Measurements from ENCODE around the gene UBE2E2.
"Not testable (repeated sequence)": the region's sequence is repeated elsewhere in the genome, so short reads cannot be mapped to it uniquely, and the experiment has no call there.

Gene UBE2E2

GRCh38 chr3:23611737-23612295 lies 408.7 kb downstream of the UBE2E2 start:
- DNase-seq: no peak

GRCh38 chr3:23612296-23612891 lies 409.3 kb downstream of the UBE2E2 start:
- Mint-ChIP-seq H3K4me1 (ENCODE audit: low read depth in 2 of 2) (peaks cover 0 to 6% of the 10 kb centered on the region in 2 donors), H3K36me3 (ENCODE audit: insufficient read depth) (no peaks in the 10 kb centered on the region), H3K27me3 (peaks cover 6 to 8% of the 10 kb centered on the region in 2 donors), H3K27ac (no peak overlapping the region), H3K9me3 (no peaks in the 10 kb centered on the region), H3K4me3 (no peak overlapping the region)
- ATAC-seq (replicated peaks) (no peak), DNase-seq (no peak)

More at GRCh38 chr3:23611737-23612295, 408.7 kb downstream of the UBE2E2 start:
- no peak for ATAC-seq (replicated peaks)
- no peak overlapping the region for H3K27ac Mint-ChIP-seq
- peaks cover 6 to 8% of the 10 kb centered on the region in 2 donors for H3K27me3 Mint-ChIP-seq
- no peak overlapping the region for H3K4me3 Mint-ChIP-seq
- H3K36me3 Mint-ChIP-seq (ENCODE audit: insufficient read depth): no peaks in the 10 kb centered on the region
- H3K9me3 Mint-ChIP-seq: no peaks in the 10 kb centered on the region
- peaks cover 0 to 3% of the 10 kb centered on the region in 2 donors for H3K4me1 Mint-ChIP-seq (ENCODE audit: low read depth in 2 of 2)

DNA sequence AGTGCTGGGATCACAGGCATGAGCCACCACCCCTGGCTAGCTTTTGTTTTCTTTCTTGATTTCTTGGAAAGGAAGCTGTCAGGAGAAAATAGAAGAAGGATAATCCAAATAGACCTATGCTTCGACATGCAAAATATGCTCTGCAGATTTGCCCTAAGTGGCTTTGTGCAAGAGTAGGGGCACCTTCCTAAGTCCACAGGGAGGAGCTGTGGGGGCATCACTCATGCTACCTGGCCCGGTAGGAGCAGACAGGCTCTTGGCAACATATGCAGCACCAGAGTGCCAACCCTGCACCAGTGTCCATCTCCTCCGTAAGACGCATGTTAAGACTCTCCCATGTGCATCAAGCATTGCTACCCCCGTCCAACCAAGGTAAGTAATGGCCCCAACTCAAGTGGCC lies 411.9 kb downstream of the UBE2E2 start:
- H3K27me3 Mint-ChIP-seq: peaks cover 0 to 17% of the 10 kb centered on the region in 2 donors
- no peak overlapping the region for H3K4me3 Mint-ChIP-seq
- DNase-seq (no peak), ATAC-seq (replicated peaks) (no peak)
- H3K36me3 Mint-ChIP-seq (ENCODE audit: insufficient read depth): peaks cover 2% of the 10 kb centered on the region
- H3K27ac Mint-ChIP-seq: no peak overlapping the region
- peaks cover 0 to 3% of the 10 kb centered on the region in 2 donors for H3K9me3 Mint-ChIP-seq
- H3K4me1 Mint-ChIP-seq (ENCODE audit: low read depth in 2 of 2): peaks cover 0 to 6% of the 10 kb centered on the region in 2 donors

GRCh38 chr3:23618475-23618874 lies 415.3 kb downstream of the UBE2E2 start:
- H3K4me1 Mint-ChIP-seq (ENCODE audit: low read depth in 2 of 2); H3K27ac Mint-ChIP-seq; ATAC-seq (replicated peaks); H3K4me3 Mint-ChIP-seq; H3K36me3 Mint-ChIP-seq (ENCODE audit: insufficient read depth); H3K9me3 Mint-ChIP-seq; DNase-seq: not testable (repeated sequence)
- H3K27me3 Mint-ChIP-seq: peaks cover 8 to 28% of the 10 kb centered on the region in 2 donors

DNA sequence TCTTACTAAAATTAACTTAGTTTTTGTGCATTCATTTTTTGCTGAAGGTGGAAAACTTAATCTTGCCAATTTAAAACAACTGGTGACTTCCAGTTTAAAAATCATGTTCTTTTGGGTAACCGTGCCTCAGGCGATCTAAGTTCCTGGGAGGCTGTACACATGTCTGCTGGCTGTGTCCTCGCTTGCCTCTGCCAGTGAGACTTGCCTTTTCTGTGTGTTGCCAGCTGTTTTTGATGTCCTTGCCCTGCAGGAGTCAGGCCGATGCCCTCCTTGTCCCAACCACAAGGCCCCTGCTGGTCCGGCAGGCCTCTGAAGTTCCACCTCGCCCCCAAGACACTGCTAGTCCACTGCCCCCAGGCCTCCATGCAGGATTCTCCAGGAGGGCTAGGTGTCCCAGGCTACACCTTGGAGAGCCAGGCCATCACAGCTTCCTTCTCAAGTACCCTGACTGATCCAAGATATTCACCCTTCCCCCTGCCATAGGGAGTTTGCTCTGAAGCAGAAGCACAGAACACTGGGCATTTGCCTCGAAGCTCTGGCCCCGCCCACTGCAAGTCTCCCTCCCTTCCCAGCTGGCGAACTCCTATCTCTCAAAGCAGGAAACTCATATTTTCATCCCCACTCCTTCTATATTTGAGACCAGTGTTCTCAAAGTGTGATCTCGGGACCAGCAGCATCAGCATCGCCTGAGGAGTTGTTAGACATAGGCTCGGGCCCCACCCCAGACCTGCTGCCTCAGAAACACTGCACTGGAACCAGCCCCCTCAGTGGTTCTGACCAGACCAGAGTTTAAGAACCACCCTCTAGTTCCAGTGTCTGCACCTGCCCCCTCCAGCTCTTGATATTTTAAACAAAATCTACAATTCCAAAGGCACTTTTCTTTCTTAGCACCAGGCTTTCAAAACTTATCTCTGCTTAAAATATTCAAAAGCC lies 416.8 kb downstream of the UBE2E2 start:
- Mint-ChIP-seq H3K4me3 (no peak overlapping the region), H3K27me3 (peaks cover 8 to 28% of the 10 kb centered on the region in 2 donors), H3K9me3 (peaks cover 3 to 7% of the 10 kb centered on the region in 2 donors), H3K27ac (no peak overlapping the region), H3K36me3 (ENCODE audit: insufficient read depth) (peaks cover 2% of the 10 kb centered on the region), H3K4me1 (ENCODE audit: low read depth in 2 of 2) (peaks cover 0 to 3% of the 10 kb centered on the region in 2 donors)
- no peak for DNase-seq
- no peak for ATAC-seq (replicated peaks)

DNA sequence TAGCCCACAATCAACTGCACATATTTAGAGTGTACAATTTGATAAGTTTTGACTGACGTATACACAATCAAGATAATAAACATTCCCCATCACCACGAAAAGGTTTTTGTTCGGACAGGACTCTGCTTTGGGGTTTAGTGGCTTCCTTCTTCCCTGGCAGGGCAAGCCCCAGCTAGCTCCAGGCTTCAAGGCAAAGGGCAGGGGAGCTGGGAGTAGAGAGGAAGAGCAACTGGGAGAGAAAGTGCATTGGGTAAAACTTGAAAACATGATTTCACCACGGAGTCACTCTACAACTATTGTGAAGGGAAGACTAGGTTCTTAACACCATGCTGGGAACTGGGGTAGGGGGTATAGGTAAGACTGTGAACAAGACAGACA lies 417.5 kb downstream of the UBE2E2 start:
- ATAC-seq (replicated peaks) (no peak), DNase-seq (no peak)
- Mint-ChIP-seq H3K4me3 (no peak overlapping the region), H3K27me3 (peaks cover 8 to 28% of the 10 kb centered on the region in 2 donors), H3K27ac (no peak overlapping the region), H3K4me1 (ENCODE audit: low read depth in 2 of 2) (peaks cover 0 to 3% of the 10 kb centered on the region in 2 donors), H3K36me3 (ENCODE audit: insufficient read depth) (peaks cover 2% of the 10 kb centered on the region), H3K9me3 (peaks cover 3 to 7% of the 10 kb centered on the region in 2 donors)

- no peak overlapping the region for H3K4me3 Mint-ChIP-seq
- peaks cover 12 to 36% of the 10 kb centered on the region in 2 donors for H3K27me3 Mint-ChIP-seq
- no peak overlapping the region for H3K27ac Mint-ChIP-seq
- H3K4me1 Mint-ChIP-seq (ENCODE audit: low read depth in 2 of 2): no peaks in the 10 kb centered on the region
- H3K36me3 Mint-ChIP-seq (ENCODE audit: insufficient read depth): peaks cover 2% of the 10 kb centered on the region
- no peak for DNase-seq
- peaks cover 0 to 7% of the 10 kb centered on the region in 2 donors for H3K9me3 Mint-ChIP-seq
- ATAC-seq (replicated peaks): no peak
Measured at GRCh38 chr3:23623844-23624243, 420.7 kb downstream of the UBE2E2 start.

GRCh38 chr3:23624305-23624704 lies 421.2 kb downstream of the UBE2E2 start:
- Mint-ChIP-seq H3K4me3 (no peak overlapping the region), H3K27me3 (peaks cover 12 to 38% of the 10 kb centered on the region in 2 donors), H3K27ac (no peak overlapping the region), H3K4me1 (ENCODE audit: low read depth in 2 of 2) (no peaks in the 10 kb centered on the region), H3K36me3 (ENCODE audit: insufficient read depth) (no peaks in the 10 kb centered on the region), H3K9me3 (peaks cover 0 to 7% of the 10 kb centered on the region in 2 donors)
- DNase-seq (no peak), ATAC-seq (replicated peaks) (no peak)

- peaks cover 4 to 26% of the 10 kb centered on the region in 2 donors for H3K27me3 Mint-ChIP-seq
Measured at GRCh38 chr3:23626442-23626841, 423.3 kb downstream of the UBE2E2 start.

DNA sequence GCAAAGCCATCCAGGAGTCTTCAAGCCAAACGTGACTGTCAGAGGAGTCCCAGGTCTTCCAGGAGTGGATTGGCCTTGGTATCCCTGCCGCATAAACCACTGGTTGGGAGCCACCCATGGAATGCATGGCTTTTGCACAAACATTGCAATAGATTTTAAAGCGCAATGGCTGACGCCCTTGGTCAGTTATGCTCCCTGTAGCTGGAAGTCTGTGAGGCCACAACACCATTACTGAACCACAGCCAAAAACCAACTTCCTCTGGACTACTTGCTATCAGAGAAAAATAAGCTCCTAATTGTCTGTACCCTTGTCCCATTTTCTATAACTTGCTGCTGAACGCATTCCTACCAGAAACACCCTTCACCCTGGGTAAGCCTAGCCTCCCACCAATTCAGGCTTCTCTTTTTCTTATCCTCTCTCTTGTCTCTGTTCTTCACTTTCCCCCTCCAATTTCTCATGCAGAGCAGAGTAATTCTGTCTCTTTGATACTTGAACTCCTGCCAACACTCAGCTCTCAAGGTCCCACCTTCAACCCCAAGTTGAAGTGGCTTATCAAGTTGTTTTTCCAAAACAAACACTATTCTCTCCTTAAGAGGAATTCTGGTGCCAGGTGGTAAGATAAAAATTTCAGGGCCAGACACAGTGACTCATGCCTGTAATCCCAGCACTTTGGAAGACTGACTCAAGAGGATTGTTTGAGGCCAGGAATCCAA lies 426.2 kb downstream of the UBE2E2 start:
- DNase-seq: no peak
- Mint-ChIP-seq H3K4me1 (ENCODE audit: low read depth in 2 of 2) (no peaks in the 10 kb centered on the region), H3K4me3 (no peak overlapping the region), H3K27ac (no peak overlapping the region), H3K36me3 (ENCODE audit: insufficient read depth) (no peaks in the 10 kb centered on the region), H3K9me3 (no peaks in the 10 kb centered on the region), H3K27me3 (peaks cover 4 to 18% of the 10 kb centered on the region in 2 donors)
- no peak for ATAC-seq (replicated peaks)

More at GRCh38 chr3:23626442-23626841, 423.3 kb downstream of the UBE2E2 start:
- Mint-ChIP-seq H3K27ac (no peak overlapping the region), H3K4me3 (no peak overlapping the region), H3K4me1 (ENCODE audit: low read depth in 2 of 2) (no peaks in the 10 kb centered on the region), H3K36me3 (ENCODE audit: insufficient read depth) (no peaks in the 10 kb centered on the region), H3K9me3 (peaks cover 0 to 7% of the 10 kb centered on the region in 2 donors)
- DNase-seq (no peak), ATAC-seq (replicated peaks) (no peak)

DNA sequence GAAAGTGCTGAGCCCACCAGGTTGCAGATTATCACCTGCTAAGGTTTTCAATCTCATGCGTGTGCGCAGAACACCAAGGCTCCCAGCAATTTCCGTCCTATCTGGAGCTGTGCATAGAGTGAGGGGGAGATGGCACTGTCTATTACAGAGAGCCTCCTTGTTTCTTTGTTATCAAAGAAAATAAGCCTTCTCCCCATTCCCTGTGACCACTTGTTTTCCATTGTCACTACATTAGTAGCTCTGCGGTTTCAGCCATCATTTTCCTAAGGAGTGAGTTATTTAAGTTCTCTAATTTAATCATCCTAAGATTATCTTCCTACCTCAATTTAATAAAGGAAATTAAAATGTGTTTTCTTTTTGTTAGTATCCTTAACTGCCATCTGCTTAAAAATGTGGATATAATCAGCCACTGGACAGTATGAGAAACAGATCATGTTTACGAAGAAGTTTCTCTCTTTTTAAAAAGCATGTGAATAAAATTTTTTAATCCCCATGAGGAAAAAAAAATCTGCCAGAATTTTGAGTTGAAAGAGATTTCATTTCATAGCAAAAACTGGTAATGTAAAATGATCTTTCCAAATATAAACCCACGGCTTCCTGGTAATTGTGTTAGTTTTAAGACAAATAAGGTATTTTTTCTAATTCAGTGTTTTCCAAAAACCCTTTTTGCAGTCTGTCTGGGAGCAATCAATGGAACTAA lies 430.3 kb downstream of the UBE2E2 start:
- Mint-ChIP-seq H3K27me3 (peaks cover 4 to 15% of the 10 kb centered on the region in 2 donors), H3K9me3 (no peaks in the 10 kb centered on the region), H3K4me3 (no peak overlapping the region), H3K4me1 (ENCODE audit: low read depth in 2 of 2) (no peaks in the 10 kb centered on the region), H3K36me3 (ENCODE audit: insufficient read depth) (no peaks in the 10 kb centered on the region), H3K27ac (no peak overlapping the region)
- DNase-seq (no peak), ATAC-seq (replicated peaks) (no peak)

DNA sequence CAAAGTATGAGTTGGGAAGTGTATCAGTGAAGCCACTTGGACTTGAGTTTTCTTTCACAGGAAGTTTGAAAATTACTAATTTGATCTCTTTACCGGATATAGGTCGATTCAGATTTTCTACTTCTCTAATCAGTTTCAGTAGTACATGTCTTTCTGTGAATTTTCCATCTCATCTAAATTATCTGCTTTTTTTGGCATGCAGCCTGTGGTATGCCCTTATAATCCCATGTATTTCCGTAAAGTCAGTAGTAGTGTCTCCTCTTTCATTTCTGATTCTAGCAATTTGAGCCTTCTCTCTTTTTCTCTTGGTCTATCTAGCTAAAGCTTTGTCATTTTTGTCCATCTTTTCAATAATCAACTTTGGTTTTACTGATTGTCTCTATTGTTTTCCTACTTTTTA lies 434.2 kb downstream of the UBE2E2 start:
- DNase-seq: no peak
- Mint-ChIP-seq H3K4me3 (no peak overlapping the region), H3K4me1 (ENCODE audit: low read depth in 2 of 2) (no peaks in the 10 kb centered on the region), H3K27ac (no peak overlapping the region), H3K27me3 (no peaks in the 10 kb centered on the region), H3K36me3 (ENCODE audit: insufficient read depth) (no peaks in the 10 kb centered on the region), H3K9me3 (no peaks in the 10 kb centered on the region)
- ATAC-seq (replicated peaks): no peak

Data from effector memory CD8-positive, alpha-beta T cell (primary cell).